HL-60 (cell line): ENCODE measurements around the gene AGAP1.
"Not testable (repeated sequence)": the region's sequence is repeated elsewhere in the genome, so short reads cannot be mapped to it uniquely, and the experiment has no call there.

Experiments
- DNase-seq, 2 experiments: peaks; one replicate each; pipeline ENCODE4 v3.0.0-alpha.2; 2010 to 2020; ENCODE audit warnings: low read depth in 1 of 2, low spot score in 1 of 2
- H3K27ac ChIP-seq: fragments of 250-450 bp; sonication (Bioruptor Pico); replicated peaks from 2 replicates; pipeline ENCODE4 v1.5.1; 2020; ENCODE audit warnings: mild to moderate bottlenecking, moderate library complexity
- H3K27me3 ChIP-seq: fragments of 250-450 bp; sonication (Bioruptor Pico); 2 replicates; pipeline ENCODE4 v1.5.1; 2021; ENCODE audit warnings: mild to moderate bottlenecking, moderate library complexity; ENCODE audit not compliant: insufficient read depth, poor library complexity, severe bottlenecking
- H3K4me3 ChIP-seq: replicated peaks from 2 replicates; pipeline ENCODE4 v1.5.1; 2011; ENCODE audit warnings: mild to moderate bottlenecking, control low read depth, low read length; ENCODE audit not compliant: insufficient read depth
- GABPA ChIP-seq: IDR thresholded peaks from 2 replicates; pipeline ENCODE4 v1.6.1; 2012; ENCODE audit warnings: low read depth
- POLR2AphosphoS5 ChIP-seq: IDR thresholded peaks from 2 replicates; pipeline ENCODE4 v1.6.1; 2012; ENCODE audit warnings: low read depth
- REST ChIP-seq: IDR thresholded peaks from 2 replicates; pipeline ENCODE4 v1.6.1; 2012; ENCODE audit warnings: low read depth; ENCODE audit not compliant: insufficient replicate concordance
- SPI1 ChIP-seq: IDR thresholded peaks from 2 replicates; pipeline ENCODE4 v1.6.1; 2012; ENCODE audit warnings: low read depth, mild to moderate bottlenecking, borderline replicate concordance
- TF ChIP-seq, protein P1 (sequence below): IDR thresholded peaks from one replicate; pipeline ENCODE4 v1.5.1; 2011; ENCODE audit warnings: low read length, control low read depth, inconsistent platforms; ENCODE audit not compliant: insufficient read depth

The AGAP1 gene

GRCh38 chr2:236133410-236134012 is 639.7 kb downstream of the AGAP1 start:
- H3K4me3 ChIP-seq, result no peak overlapping the region
- no peak overlapping the region for H3K27ac ChIP-seq
- H3K27me3 ChIP-seq, result no peaks in the 10 kb centered on the region
- no peak for DNase-seq
- TF ChIP-seq, protein P1, sequence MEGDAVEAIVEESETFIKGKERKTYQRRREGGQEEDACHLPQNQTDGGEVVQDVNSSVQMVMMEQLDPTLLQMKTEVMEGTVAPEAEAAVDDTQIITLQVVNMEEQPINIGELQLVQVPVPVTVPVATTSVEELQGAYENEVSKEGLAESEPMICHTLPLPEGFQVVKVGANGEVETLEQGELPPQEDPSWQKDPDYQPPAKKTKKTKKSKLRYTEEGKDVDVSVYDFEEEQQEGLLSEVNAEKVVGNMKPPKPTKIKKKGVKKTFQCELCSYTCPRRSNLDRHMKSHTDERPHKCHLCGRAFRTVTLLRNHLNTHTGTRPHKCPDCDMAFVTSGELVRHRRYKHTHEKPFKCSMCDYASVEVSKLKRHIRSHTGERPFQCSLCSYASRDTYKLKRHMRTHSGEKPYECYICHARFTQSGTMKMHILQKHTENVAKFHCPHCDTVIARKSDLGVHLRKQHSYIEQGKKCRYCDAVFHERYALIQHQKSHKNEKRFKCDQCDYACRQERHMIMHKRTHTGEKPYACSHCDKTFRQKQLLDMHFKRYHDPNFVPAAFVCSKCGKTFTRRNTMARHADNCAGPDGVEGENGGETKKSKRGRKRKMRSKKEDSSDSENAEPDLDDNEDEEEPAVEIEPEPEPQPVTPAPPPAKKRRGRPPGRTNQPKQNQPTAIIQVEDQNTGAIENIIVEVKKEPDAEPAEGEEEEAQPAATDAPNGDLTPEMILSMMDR, result no peak
- TF ChIP-seq GABPA, result no peak
- no peak for TF ChIP-seq SPI1

- no peak for DNase-seq
- Histone ChIP-seq H3K27ac (no peak overlapping the region), H3K4me3 (no peak overlapping the region), H3K27me3 (no peaks in the 10 kb centered on the region)
- TF ChIP-seq POLR2AphosphoS5, result no peak
- no peak for TF ChIP-seq GABPA
- TF ChIP-seq REST, result no peak
- TF ChIP-seq, protein P1, result no peak
- no peak for TF ChIP-seq SPI1
Observed at GRCh38 chr2:236136538-236136937, 642.7 kb downstream of the AGAP1 start.

GRCh38 chr2:236137066-236137465 is 643.2 kb downstream of the AGAP1 start:
- H3K27me3 ChIP-seq, result no peaks in the 10 kb centered on the region
- no peak for TF ChIP-seq GABPA
- TF ChIP-seq, protein P1, result no peak
- no peak for TF ChIP-seq POLR2AphosphoS5
- TF ChIP-seq REST, result no peak
- TF ChIP-seq SPI1, result no peak
- H3K27ac ChIP-seq, result no peak overlapping the region
- no peak overlapping the region for H3K4me3 ChIP-seq
- DNase-seq, result no peak

- not testable (repeated sequence) for H3K27ac ChIP-seq, DNase-seq, H3K27me3 ChIP-seq, H3K4me3 ChIP-seq
Observed at GRCh38 chr2:236141616-236142015, 647.8 kb downstream of the AGAP1 start.
